GM12801 (cell line): ENCODE results near the gene NMNAT2.

Experiments used
- CTCF ChIP-seq: IDR thresholded peaks from one replicate; pipeline ENCODE4 v1.5.1; 2011; ENCODE audit warnings: control low read depth; ENCODE audit not compliant: insufficient read length; ENCODE audit errors: extremely low read depth

NMNAT2 gene

GRCh38 chr1:183301239-183301638 lies 116.9 kb downstream of the NMNAT2 start:
- TF ChIP-seq CTCF, result no peak

GRCh38 chr1:183300828-183301227 lies 117.4 kb downstream of the NMNAT2 start:
- TF ChIP-seq CTCF, result no peak

GRCh38 chr1:183300395-183300794 lies 117.8 kb downstream of the NMNAT2 start:
- no peak for TF ChIP-seq CTCF

GRCh38 chr1:183296782-183297181 lies 121.4 kb downstream of the NMNAT2 start:
- TF ChIP-seq CTCF, result no peak

- TF ChIP-seq CTCF, result no peak
Measured at GRCh38 chr1:183295521-183295920, 122.7 kb downstream of the NMNAT2 start.

GRCh38 chr1:183293876-183294275 lies 124.3 kb downstream of the NMNAT2 start:
- no peak for TF ChIP-seq CTCF

GRCh38 chr1:183293241-183293640 lies 124.9 kb downstream of the NMNAT2 start:
- TF ChIP-seq CTCF, result no peak
